NCI-H2081 (cell line): ENCODE data around the gene FTO.

Experiments used
- DNase-seq, 2 experiments: peaks; one replicate each; lab custom pipeline; 2025; lab: John Stamatoyannopoulos, UW

FTO gene

GRCh38 chr16:53966821-53967571, 263.0 kb downstream of the FTO start:
- no peak for DNase-seq

- DNase-seq, result no peak
Measured at GRCh38 chr16:53967572-53967971, 263.6 kb downstream of the FTO start.

GRCh38 chr16:53968454-53968853, 264.5 kb downstream of the FTO start:
- DNase-seq, result no peak

- no peak for DNase-seq
Measured at GRCh38 chr16:53968896-53969295, 264.9 kb downstream of the FTO start.

- no peak for DNase-seq
Measured at GRCh38 chr16:53971616-53972015, 267.7 kb downstream of the FTO start.

- DNase-seq, result no peak
Measured at GRCh38 chr16:53973021-53973420, 269.1 kb downstream of the FTO start.

- no peak for DNase-seq
Measured at GRCh38 chr16:53974484-53975080, 270.6 kb downstream of the FTO start.

GRCh38 chr16:53980675-53981074, 276.7 kb downstream of the FTO start:
- DNase-seq, result no peak

GRCh38 chr16:53982631-53983042, 278.7 kb downstream of the FTO start:
- no peak for DNase-seq

- DNase-seq, result no peak
Measured at GRCh38 chr16:53984936-53985335, 281.0 kb downstream of the FTO start.

GRCh38 chr16:53985861-53986260, 281.9 kb downstream of the FTO start:
- no peak for DNase-seq

- DNase-seq, result no peak
Measured at GRCh38 chr16:53986793-53987192, 282.8 kb downstream of the FTO start.

- DNase-seq, result no peak
Measured at GRCh38 chr16:53988136-53988535, 284.2 kb downstream of the FTO start.

GRCh38 chr16:53989597-53989996, 285.6 kb downstream of the FTO start:
- no peak for DNase-seq

- no peak for DNase-seq
Measured at GRCh38 chr16:53991754-53992378, 287.9 kb downstream of the FTO start.

GRCh38 chr16:53995378-53995777, 291.4 kb downstream of the FTO start:
- no peak for DNase-seq

- DNase-seq, result no peak
Measured at GRCh38 chr16:53996961-53997360, 293.0 kb downstream of the FTO start.

- no peak for DNase-seq
Measured at GRCh38 chr16:53998024-53998810, 294.3 kb downstream of the FTO start.

- DNase-seq, result no peak
Measured at GRCh38 chr16:53998966-53999522, 295.1 kb downstream of the FTO start.

- no peak for DNase-seq
Measured at GRCh38 chr16:53999841-54000240, 295.9 kb downstream of the FTO start.

GRCh38 chr16:54000361-54000760, 296.4 kb downstream of the FTO start:
- no peak for DNase-seq

- DNase-seq, result no peak
Measured at GRCh38 chr16:54006693-54007092, 302.7 kb downstream of the FTO start.
